Hepatocyte (in vitro differentiated cells): Measurements from ENCODE around the gene ARHGAP6. TPM values are rescaled to one million over a fixed set of nuclear protein-coding genes. Genes with fewer than 3 reads are reported as not detected.

Source experiments
- DNase-seq: peaks from one replicate; pipeline ENCODE4 v3.0.0-alpha.2; 2016; ENCODE audit warnings: low spot score
- H2AFZ ChIP-seq: fragments of 200-600 bp; sonication (generic); 2 replicates; pipeline ENCODE4 v1.6.0; 2016; ENCODE audit warnings: antibody characterized with exemption, mild to moderate bottlenecking
- H3K27ac ChIP-seq: fragments of 200-600 bp; sonication (generic); 2 replicates; pipeline ENCODE4 v1.5.1; 2016; ENCODE audit warnings: mild to moderate bottlenecking
- H3K27me3 ChIP-seq: fragments of 200-600 bp; sonication (generic); 2 replicates; pipeline ENCODE4 v1.6.1; 2016
- H3K36me3 ChIP-seq: fragments of 200-600 bp; sonication (generic); replicated peaks from 2 replicates; pipeline ENCODE4 v1.5.1; 2016; ENCODE audit warnings: low read depth; ENCODE audit not compliant: insufficient read depth
- H3K4me1 ChIP-seq: fragments of 200-600 bp; sonication (generic); 2 replicates; pipeline ENCODE4 v1.5.1; 2016; ENCODE audit warnings: mild to moderate bottlenecking, moderate library complexity; ENCODE audit not compliant: insufficient read depth
- H3K4me2 ChIP-seq: fragments of 200-600 bp; sonication (generic); 2 replicates; pipeline ENCODE4 v1.6.0; 2016
- H3K4me3 ChIP-seq: fragments of 200-600 bp; sonication (generic); 2 replicates; pipeline ENCODE4 v1.5.1; 2016; ENCODE audit warnings: mild to moderate bottlenecking
- H3K79me2 ChIP-seq: fragments of 200-600 bp; sonication (generic); 2 replicates; pipeline ENCODE4 v1.6.0; 2017; ENCODE audit warnings: mild to moderate bottlenecking
- H3K9me2 ChIP-seq: fragments of 200-600 bp; sonication (generic); replicated peaks from 2 replicates; pipeline ENCODE4 v1.6.0; 2017; ENCODE audit warnings: mild to moderate bottlenecking; ENCODE audit not compliant: insufficient read depth
- H3K9me3 ChIP-seq: fragments of 200-600 bp; sonication (generic); 2 replicates; pipeline ENCODE4 v1.5.1; 2016; ENCODE audit warnings: low read depth, mild to moderate bottlenecking
- H4K20me1 ChIP-seq: fragments of 200-600 bp; sonication (generic); 2 replicates; pipeline ENCODE4 v1.6.0; 2016; ENCODE audit warnings: mild to moderate bottlenecking; ENCODE audit not compliant: insufficient read depth, poor library complexity, severe bottlenecking
- EZH2 ChIP-seq: fragments of 200-600 bp; sonication (generic); IDR thresholded peaks from 2 replicates; pipeline ENCODE4 v1.6.1; 2016; ENCODE audit warnings: antibody characterized with exemption, mild to moderate bottlenecking, borderline replicate concordance
- EZH2phosphoT487 ChIP-seq: fragments of 200-600 bp; sonication (generic); IDR thresholded peaks from one replicate; pipeline ENCODE4 v1.6.1; 2018; ENCODE audit warnings: antibody characterized with exemption, mild to moderate bottlenecking, low read depth, moderate library complexity; ENCODE audit not compliant: unreplicated experiment, severe bottlenecking
- WGBS: methylation state at CpG from one replicate; pipeline ENCODE4 v1.1.6; 2016; ENCODE audit warnings: low lambda C conversion rate; ENCODE audit errors: missing lambda C conversion rate; 5-methylcytosine and 5-hydroxymethylcytosine counted together
- polyA plus RNA-seq: library from polyadenylated mRNA; unstranded; fragments of >200 nt; fragmentation: Nextera tagmentation; extraction: Ambion mirVana; gene quantifications from 2 replicates; pipeline ENCODE4 v1.2.1, GENCODE V29; 2016
- total RNA-seq: library from RNA; depleted of rRNA; stranded (reverse); fragments of >200 nt; gene quantifications from 2 replicates; pipeline ENCODE4 v1.2.3, GENCODE V29; 2014
- TF ChIP-seq, protein P1 (sequence below): fragments of 200-600 bp; sonication (generic); IDR thresholded peaks from 2 replicates; pipeline ENCODE4 v1.5.1; 2016; ENCODE audit warnings: antibody characterized with exemption, mild to moderate bottlenecking; ENCODE audit not compliant: poor library complexity

ARHGAP6 gene
- total and polyA plus RNA-seq, 2 experiments from 2014 or later = 4.9 to 6.9 TPM

DNA sequence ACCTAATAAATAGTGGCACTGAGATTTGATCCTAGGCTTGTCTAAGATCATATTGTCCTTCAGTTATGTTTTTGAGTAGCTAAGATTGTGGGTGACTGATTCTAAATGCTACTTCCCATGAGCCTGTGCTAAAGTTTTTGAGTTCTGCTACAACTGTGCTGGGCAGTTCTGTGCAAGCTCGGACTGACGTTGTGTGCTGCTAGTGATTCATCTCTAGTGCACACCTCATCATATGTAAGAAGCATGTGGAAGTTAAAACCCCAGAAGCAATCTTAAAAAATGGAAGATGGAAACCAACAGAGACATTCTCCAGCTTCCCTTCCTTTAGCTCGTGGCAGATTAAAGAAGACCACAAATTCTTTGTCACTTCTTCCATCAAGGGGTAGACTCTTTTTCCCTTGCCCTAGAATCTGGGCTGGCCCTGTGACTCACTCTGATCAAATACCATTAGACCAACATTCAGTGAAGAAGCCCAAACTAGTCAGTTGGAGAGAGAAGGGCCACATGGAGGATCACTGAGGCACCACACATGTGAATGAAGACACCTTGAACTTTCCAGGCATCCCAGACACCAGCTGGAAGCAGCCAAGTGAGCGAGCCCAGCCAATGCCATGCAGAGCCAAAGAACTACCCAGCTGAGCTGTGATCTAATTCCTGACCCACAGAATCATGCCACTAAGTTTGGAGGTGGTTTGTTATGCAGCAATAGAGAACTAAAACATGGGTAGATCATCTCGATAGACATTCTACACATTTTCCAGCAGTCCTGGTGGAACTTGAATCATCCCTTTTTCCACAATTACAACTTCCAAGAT, 16.8 kb downstream of the ARHGAP6 start:
- no peaks in the 10 kb centered on the region for H3K9me2 ChIP-seq
- no peak overlapping the region for H3K27ac ChIP-seq
- H4K20me1 ChIP-seq = no peaks in the 10 kb centered on the region
- H3K4me3 ChIP-seq = no peak overlapping the region
- no peaks in the 10 kb centered on the region for H3K79me2 ChIP-seq
- H3K4me1 ChIP-seq = no peaks in the 10 kb centered on the region
- WGBS = 59% methylated on average over 5 of the region's 5 CpGs
- no peak overlapping the region for H2AFZ ChIP-seq
- H3K9me3 ChIP-seq = no peaks in the 10 kb centered on the region
- H3K4me2 ChIP-seq = no peak overlapping the region
- TF ChIP-seq EZH2 (no peak), EZH2phosphoT487 (no peak)
- TF ChIP-seq, protein P1, sequence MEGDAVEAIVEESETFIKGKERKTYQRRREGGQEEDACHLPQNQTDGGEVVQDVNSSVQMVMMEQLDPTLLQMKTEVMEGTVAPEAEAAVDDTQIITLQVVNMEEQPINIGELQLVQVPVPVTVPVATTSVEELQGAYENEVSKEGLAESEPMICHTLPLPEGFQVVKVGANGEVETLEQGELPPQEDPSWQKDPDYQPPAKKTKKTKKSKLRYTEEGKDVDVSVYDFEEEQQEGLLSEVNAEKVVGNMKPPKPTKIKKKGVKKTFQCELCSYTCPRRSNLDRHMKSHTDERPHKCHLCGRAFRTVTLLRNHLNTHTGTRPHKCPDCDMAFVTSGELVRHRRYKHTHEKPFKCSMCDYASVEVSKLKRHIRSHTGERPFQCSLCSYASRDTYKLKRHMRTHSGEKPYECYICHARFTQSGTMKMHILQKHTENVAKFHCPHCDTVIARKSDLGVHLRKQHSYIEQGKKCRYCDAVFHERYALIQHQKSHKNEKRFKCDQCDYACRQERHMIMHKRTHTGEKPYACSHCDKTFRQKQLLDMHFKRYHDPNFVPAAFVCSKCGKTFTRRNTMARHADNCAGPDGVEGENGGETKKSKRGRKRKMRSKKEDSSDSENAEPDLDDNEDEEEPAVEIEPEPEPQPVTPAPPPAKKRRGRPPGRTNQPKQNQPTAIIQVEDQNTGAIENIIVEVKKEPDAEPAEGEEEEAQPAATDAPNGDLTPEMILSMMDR = no peak
- H3K36me3 ChIP-seq = no peaks in the 10 kb centered on the region
- DNase-seq = no peak
- H3K27me3 ChIP-seq = no peaks in the 10 kb centered on the region

DNA sequence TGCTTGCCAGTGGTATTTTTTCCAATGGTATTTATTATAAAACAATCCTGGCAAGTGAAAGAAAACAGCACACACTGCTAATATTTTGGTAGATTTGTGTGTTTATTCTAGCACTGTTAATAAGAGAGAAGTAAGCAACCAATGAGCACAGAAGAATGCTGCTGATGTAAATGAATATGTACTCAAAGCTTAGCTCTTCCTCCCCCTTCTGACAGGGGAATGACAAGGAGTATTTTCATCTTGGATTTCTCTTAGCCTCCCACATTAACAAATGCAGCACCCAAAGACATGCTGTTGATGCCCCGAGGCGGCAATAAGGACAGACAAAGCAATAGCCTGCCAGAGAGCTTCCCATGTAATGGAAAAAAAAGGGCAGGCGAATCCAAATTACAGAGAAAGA, 18.6 kb downstream of the ARHGAP6 start:
- no peak for DNase-seq
- Histone ChIP-seq H3K27ac (no peak overlapping the region), H3K4me3 (no peak overlapping the region)

DNA sequence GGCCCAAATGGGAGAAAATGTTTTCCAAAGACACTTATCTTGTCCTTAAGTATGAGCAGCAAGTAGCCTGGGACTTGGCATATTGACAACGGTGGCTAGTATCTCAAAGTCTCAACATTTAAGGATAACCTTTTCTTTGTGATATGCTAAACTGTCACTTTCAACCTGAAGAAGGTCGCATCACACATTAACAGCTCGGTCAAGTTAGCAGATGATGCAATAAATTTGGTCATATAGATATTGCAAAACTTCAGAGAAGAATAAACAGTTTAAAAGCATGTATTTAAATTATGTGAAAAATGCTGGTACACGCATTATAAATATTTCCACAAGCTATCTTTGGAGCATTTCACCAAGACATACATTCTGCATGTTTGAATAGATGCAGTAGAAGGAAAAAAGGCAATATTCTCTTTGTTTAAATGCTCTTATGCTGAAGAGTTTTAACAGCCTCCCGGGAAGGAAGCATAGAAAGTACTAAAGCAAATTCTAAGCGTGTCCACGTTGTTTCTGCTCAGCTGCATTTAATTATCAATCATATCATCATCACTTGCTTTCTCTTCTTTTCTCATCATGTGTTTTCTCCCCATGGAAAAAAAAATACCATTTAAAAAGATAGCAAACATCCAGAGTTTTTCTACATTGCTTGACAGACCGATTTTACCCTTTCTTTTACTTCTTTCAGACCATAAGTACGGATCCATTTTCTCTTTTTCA, 24.2 kb downstream of the ARHGAP6 start:
- TF ChIP-seq EZH2 (no peak), EZH2phosphoT487 (no peak)
- TF ChIP-seq, protein P1 = no peak
- H3K4me2 ChIP-seq = no peak overlapping the region
- H3K9me3 ChIP-seq = no peaks in the 10 kb centered on the region
- H3K4me1 ChIP-seq = no peaks in the 10 kb centered on the region
- WGBS = 60% methylated on average over 9 of the region's 9 CpGs
- H3K27ac ChIP-seq = no peak overlapping the region
- no peaks in the 10 kb centered on the region for H3K36me3 ChIP-seq
- H3K27me3 ChIP-seq = no peaks in the 10 kb centered on the region
- H3K4me3 ChIP-seq = no peak overlapping the region
- H3K79me2 ChIP-seq = no peaks in the 10 kb centered on the region
- H3K9me2 ChIP-seq = no peaks in the 10 kb centered on the region
- no peaks in the 10 kb centered on the region for H4K20me1 ChIP-seq
- no peak for DNase-seq
- H2AFZ ChIP-seq = no peak overlapping the region

More for the DNA sequence above, 18.6 kb downstream of the ARHGAP6 start:
- Histone ChIP-seq H3K9me3 (no peaks in the 10 kb centered on the region), H3K36me3 (no peaks in the 10 kb centered on the region), H3K27me3 (no peaks in the 10 kb centered on the region), H3K4me2 (no peak overlapping the region), H3K4me1 (no peaks in the 10 kb centered on the region), H3K79me2 (no peaks in the 10 kb centered on the region), H2AFZ (no peak overlapping the region), H3K9me2 (no peaks in the 10 kb centered on the region), H4K20me1 (no peaks in the 10 kb centered on the region)
- 59% methylated on average over 3 of the region's 3 CpGs for WGBS
- no peak for TF ChIP-seq EZH2phosphoT487
- TF ChIP-seq EZH2 = no peak
- TF ChIP-seq, protein P1 = no peak
